ENCODE data around the gene SOX14.

The SOX14 gene

DNA sequence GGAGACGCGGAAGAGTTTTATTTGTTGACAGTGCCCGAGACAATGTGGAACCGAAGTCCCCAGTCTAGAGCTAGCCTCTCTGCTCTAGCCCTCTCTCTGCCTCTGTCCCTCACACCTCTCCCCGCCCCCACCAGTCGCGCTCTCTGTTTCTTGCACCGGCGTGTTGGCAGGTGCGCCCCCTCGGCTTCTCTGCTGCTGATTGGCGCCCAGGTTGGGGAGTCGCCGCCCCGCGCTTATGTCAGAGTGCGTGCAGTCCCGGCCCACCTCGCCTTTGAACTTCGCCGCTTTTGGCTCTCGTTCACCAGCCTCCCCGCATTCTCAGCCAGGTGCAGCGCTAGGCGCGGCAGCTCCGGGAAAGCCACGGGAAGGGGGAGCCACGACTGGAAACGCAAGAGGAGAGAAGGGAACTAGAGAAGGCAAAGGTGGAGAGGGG lies at the start of gene SOX14:
SOX14 (plus strand) TSS at position 315 of the 433 bp plus-strand sequence. CDS start 470 bp downstream, outside the sequence.
- DNase-seq: no peak

GRCh38 chr3:137714551-137714950 lies 49.6 kb upstream of the SOX14 start:
- DNase-seq: no peak

DNA sequence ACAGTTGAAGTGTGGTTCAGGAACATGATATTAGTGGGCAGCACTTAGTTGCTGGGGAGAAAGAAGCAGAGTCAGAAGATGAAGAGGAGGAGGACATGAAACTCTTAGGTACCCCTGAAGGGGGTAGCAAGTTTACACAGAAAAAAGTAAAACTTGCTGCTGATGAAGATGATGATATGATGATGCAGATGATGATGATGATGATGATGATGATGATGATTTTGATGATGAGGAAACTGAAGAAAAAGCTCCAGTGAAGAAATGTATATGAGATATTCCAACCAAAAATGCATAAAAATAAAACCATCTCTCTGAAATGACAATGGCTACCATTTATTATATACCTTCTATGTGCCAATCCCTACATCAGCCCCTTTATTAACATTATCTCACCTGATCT lies 39.9 kb upstream of the SOX14 start:
- no peak for DNase-seq

- no peak for DNase-seq
These were observed 26.9 kb upstream of the SOX14 start for GRCh38 chr3:137737208-137737607.

- no peak for DNase-seq
These were observed 25.4 kb upstream of the SOX14 start for GRCh38 chr3:137738710-137739109.

DNA sequence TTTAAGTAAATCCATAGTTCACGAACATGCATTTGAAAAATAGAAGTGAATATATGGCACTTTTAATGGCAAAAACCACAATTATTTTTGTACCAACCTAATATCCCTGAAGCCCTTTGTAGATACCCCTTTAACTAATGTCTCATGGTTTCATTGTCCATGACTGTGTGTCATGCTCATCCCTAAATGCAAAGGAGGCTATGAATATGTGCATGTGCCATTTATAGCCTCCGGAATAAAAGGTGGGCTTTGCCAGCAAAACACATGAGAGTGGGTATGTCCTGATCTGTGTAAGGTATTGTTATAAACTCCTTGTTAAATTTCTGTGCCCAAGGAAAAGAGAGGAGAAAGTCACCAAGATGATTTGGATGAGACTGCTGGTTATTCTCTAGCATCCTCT lies 20.5 kb upstream of the SOX14 start:
- no peak for DNase-seq

DNA sequence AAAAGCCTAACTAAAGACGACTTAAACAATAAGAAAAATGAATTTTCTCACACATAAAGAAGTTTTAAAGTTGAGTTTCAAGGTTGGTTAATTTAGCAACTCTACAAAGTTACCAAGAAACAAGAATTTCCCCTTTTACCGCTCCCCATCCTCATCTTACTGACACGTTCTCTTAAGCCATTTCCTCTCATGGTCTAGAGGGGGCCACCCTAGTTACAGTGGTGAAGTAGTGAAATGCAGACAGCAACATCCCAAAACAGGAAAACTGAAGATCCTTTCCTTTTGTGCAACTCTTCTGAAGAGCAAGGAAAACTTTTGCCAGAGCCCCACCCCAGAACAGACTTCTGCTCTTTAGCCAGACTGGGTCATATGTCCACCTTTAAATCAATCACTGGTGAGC lies 17.3 kb upstream of the SOX14 start:
- DNase-seq: no peak

DNA sequence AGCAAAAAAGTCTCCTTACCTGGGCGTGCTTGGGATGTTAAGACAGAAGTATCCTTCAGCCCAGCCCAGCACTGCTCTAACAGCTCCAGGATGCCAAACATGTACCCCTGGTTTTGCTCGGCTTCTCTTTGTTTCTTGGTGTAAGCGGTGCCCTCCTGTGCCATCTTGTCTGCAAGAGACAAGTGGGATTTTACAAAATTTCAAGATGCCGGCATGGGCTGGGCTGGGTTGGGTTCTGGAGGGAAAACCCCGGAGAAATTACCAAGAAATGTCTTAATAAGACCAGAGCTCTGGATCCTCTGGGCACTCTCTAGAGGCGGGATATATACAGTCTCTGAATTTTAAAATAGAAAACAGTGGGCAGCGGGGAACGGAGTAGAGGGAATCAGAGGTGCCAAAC lies 4.6 kb upstream of the SOX14 start:
- DNase-seq: no peak

DNA sequence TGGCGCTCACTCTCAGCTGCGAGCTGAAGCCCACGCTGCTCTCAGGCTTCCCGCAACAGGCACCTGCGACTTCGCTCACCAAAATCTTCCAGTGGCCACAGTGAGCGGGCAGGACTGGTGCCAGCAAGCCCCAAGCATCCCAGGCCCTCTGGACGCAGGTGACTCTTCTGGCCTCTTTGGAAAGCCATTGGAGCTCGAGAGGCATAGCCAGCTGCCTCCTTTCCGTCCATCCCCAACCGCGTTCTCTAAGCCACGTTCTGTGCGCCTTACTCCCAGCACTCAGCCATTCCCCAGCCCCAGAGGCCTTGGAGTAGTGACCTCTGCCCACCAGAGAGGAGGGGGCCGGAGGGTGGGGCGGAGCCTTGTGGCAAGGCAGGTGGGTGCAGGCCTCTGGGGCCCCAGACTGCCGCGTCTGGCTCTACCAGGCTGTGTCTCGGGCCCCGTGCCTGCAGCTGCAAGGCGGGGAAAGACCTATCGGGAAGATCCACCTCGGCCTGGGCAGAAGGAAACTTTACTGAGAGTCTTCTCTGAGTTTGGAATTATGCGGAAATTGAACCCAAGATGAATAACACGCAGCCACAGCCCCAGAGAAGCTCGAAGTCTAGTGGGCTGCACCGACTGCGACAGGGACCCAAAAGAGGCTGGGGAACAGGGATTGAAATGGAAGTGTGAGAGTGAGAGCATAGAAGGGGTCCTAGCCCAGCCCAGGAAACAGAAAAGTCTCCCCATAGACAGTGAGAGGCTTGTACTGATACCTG lies 3.6 kb upstream of the SOX14 start:
- DNase-seq: no peak

- DNase-seq: no peak
These were observed 3.0 kb upstream of the SOX14 start for GRCh38 chr3:137761099-137761562.

- no peak for DNase-seq
These were observed 2.3 kb upstream of the SOX14 start for GRCh38 chr3:137761563-137762503.

DNA sequence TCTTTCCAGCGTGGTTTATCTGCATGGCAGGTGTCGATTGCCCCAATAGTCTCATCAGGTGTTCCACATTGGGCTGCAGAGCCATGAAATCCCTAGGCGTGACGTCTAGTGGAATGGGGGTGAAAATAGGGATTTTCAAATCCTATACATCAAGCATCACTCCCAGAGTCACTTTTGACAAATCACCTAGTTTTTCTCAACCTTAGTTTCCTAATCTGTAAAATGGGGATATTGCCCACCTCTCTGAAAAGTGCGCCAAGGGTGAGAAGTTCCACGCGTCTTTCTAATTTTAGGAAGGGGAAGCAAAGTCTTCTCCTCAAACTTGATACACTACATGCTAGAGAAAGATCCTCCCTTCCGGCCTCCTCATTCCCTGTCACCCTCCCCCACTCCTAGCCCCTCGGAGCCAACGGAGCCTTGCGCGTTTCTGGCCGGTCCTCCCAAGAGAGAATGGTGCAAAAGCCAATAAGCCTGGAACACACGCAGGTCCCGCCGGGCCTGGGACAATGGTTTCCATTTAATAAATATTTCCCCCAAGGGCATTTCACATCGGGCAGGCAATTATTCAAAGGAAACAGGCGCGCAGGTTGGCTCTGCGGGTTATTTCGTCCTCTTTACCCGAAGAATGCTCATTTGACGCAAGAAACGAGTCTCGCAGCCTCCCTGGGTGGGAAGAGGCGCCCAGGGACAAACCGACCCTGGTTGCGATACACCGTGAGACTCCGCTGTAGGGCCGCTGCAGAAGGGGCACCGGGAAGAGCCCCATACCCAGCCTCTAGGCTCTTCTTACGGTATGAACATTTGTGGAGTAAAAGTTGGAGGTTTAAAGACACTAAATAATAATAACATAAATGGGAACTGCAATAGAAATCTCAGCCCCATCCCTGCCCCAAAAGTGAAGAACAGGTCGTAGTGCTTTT lies 1.2 kb upstream of the SOX14 start:
- no peak for DNase-seq

DNA sequence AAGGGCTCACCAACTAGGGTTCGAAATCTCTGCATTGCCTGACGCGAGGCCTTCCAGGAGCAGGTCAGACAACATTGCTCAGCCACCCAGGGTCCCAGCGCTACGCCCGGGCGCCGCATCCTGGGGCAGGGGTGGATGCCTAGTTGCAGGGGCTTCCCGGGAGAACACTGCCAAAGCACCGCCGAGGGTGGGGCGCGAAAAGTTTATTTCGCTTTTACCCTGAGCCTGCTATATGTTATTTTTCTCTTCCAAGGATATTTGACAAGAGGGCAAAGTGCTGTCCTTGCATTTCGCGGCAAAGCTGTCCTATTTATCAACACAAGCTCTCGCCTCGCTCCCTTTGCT lies 549 bp upstream of the SOX14 start:
- no peak for DNase-seq

GRCh38 chr3:137764563-137765309 lies 621 bp downstream of the SOX14 start:
- DNase-seq: no peak

- DNase-seq: no peak
These were observed 1.4 kb downstream of the SOX14 start for GRCh38 chr3:137765310-137766033.

DNA sequence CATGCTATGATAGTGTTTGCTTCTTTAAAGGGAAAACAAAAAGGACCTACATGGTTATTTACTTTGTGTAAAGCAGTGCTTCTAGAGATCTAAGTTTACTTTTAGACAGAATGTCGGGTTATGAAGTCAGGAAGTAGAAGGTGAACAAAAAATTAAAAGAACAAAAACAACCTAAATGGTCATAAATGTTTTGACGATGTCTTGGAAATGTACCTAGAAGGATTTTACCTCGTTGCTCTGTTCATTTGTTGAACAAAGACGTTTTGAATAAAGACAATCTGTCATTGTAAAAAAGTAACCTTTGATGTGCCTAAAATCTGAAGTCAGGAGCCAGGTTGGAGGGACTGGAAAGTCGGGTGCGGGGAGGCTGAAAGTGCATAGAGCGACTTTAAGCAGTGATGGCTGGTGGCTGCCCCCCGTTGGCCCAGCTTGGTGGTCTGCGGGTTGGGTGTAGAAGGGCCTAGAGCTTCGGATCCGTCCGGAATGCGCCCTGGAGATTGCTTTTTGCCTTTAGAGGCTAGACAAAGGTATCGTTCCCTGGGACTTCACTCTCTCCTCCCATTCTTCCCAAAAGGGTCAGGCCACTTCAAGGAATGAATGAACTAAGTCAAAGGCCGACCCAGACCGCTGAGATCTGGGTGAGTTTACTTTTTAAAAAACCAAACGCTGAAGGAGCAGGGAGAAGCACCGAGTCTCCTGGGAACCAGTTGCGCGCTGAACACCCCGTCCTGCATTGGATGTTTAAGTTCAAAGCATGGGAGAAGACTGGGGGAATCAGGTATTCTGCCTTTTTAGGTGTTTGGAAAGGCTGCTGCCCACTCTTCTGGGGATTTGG lies 2.1 kb downstream of the SOX14 start:
- no peak for DNase-seq

- no peak for DNase-seq
These were observed 2.9 kb downstream of the SOX14 start for GRCh38 chr3:137766876-137767537.

DNA sequence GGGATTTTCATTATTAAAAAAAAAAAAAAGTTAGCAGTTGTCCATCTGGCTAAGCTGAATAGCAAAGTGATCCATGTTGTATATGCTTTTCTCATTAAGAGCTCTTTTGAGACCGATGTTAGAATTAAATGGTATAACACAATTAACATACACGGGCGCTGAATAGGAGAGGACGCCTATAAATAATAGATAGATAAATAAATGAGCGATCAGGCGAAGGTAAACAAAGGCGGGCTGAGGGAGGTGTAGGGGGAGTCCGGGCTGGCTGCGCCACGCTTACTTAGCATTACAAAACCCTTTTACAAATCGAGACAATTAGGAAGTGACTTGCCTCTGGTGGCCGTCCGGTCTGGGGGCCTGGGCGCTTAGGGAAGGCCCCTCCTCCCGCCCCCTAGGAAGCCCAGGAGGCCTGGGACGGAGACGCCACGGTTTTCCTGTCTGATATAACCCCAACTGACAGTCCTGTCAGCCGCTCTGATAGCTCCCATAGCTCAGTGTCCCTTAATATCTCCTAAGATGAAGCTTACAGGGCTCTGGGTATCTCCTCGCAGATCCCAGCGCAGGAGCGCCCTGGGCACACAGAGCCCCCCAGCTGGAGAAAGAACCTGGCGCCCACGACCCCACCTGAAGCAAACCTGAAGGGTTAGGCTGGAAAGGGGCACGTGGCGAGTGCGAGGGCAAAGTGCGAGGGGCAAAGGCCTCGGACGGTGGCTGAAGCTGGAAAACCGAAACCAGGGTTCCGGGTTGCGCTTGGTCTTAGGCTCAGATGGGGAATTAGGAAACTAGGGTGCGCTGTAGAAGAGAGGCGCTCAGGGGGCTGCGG lies 3.6 kb downstream of the SOX14 start:
- no peak for DNase-seq

Measured in activated T-cell treated with anti-CD3 and anti-CD28 coated beads, Interleukin-2, amount 50 U/mL, for 1 hour (primary cell).